ENCODE results near the gene AHRR.
"Not testable (repeated sequence)": the region's sequence is repeated elsewhere in the genome, so short reads cannot be mapped to it uniquely, and the experiment has no call there.

Gene AHRR

GRCh38 chr5:368183-369084 lies 46.9 kb downstream of the AHRR start:
- DNase-seq, result no peak

- no peak for DNase-seq
Measured at GRCh38 chr5:369151-369868, 47.8 kb downstream of the AHRR start.

- DNase-seq, result not testable (repeated sequence)
Measured at GRCh38 chr5:369869-370236, 48.3 kb downstream of the AHRR start.

- no peak for DNase-seq
Measured at GRCh38 chr5:370311-370958, 48.9 kb downstream of the AHRR start.

GRCh38 chr5:370959-371810 lies 49.7 kb downstream of the AHRR start:
- DNase-seq, result no peak

GRCh38 chr5:371811-372555 lies 50.5 kb downstream of the AHRR start:
- no peak for DNase-seq

GRCh38 chr5:372556-372995 lies 51.1 kb downstream of the AHRR start:
- DNase-seq, result no peak

- no peak for DNase-seq
Measured at GRCh38 chr5:372996-373709, 51.6 kb downstream of the AHRR start.

- no peak for DNase-seq
Measured at GRCh38 chr5:373710-374602, 52.4 kb downstream of the AHRR start.

GRCh38 chr5:374631-375335 lies 53.3 kb downstream of the AHRR start:
- DNase-seq, result no peak

GRCh38 chr5:375336-375920 lies 53.9 kb downstream of the AHRR start:
- no peak for DNase-seq

GRCh38 chr5:375921-376798 lies 54.6 kb downstream of the AHRR start:
- no peak for DNase-seq

- no peak for DNase-seq
Measured at GRCh38 chr5:376799-377325, 55.3 kb downstream of the AHRR start.

- DNase-seq, result no peak
Measured at GRCh38 chr5:377326-377981, 55.9 kb downstream of the AHRR start.

- DNase-seq, result no peak
Measured at GRCh38 chr5:378301-378891, 56.9 kb downstream of the AHRR start.

- DNase-seq, result no peak
Measured at GRCh38 chr5:378976-379742, 57.6 kb downstream of the AHRR start.

Measured in NCI-H1417 treated with DMSO at 0.1 percent for 48 hours (cell line).